Subcutaneous adipose tissue (tissue), 4 donors: Measurements from ENCODE around the gene SF3B3. TPM values are rescaled to one million over a fixed set of nuclear protein-coding genes. Genes with fewer than 3 reads are reported as not detected.

Experiments
- CTCF ChIP-seq: fragments of 450-650 bp; IDR thresholded peaks from one replicate; pipeline ENCODE4 v1.5.1; 2016; ENCODE audit warnings: low read depth, mild to moderate bottlenecking, control low read depth, antibody characterized with exemption, moderate library complexity
- total RNA-seq, 4 donors: library from RNA; depleted of rRNA; stranded (reverse); fragments of >200 nt; gene quantifications; one replicate each; pipeline ENCODE4 v1.1.0, GENCODE V29; 2016

Gene SF3B3
- total RNA-seq, 4 donors from 2014 or later = 75.6 to 143 (median 105) TPM

DNA sequence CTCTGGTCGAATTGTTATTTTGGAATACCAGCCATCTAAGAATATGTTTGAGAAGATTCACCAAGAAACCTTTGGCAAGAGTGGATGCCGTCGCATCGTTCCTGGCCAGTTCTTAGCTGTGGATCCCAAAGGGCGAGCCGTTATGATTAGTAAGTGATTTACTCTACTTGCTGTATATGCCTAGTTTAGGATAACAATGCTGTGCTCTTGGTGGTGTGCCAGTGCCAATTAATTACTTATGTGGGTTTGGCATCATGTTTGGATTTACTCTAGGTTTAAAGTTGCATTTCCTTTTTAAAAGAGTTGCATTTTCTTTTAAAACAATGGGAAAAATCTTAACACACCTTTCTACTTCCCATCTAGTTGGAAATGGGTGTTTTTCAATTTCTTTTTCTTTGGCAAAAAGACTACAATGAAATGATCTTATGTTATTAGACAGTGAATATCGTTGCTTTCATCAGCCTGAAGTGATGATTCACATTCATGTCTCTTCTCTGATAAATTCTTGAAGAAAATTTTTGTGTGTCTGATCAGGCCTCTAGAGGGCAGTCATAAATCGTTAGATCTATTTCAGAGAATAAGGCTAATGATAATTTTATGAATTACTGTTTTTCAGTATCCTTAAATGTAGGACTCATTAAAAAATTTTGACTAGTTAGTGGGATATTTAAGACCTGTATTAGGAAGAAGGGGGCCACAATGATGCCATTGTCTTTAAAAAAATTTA is 5.6 kb downstream of the SF3B3 start:
- TF ChIP-seq CTCF = no peak

DNA sequence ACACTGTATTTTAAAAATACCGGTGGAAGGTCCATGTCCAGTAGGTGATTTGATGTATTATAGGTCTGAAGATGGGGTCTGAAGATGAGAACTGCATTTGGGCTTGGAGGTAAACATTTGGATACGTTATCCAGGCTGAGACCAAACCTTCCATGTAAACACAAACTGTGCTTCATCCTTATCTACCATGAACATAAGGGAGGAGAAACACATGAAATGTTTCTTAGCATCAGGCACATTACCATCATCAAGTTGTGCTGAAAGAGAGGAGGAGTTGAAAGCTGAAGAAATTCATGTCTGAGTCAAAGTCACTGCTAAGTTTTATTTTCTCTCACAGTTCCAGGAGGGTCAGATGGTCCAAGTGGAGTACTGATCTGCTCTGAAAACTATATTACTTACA is 11.4 kb downstream of the SF3B3 start:
- TF ChIP-seq CTCF = no peak

GRCh38 chr16:70540994-70541393 is 17.4 kb downstream of the SF3B3 start:
- TF ChIP-seq CTCF = no peak

DNA sequence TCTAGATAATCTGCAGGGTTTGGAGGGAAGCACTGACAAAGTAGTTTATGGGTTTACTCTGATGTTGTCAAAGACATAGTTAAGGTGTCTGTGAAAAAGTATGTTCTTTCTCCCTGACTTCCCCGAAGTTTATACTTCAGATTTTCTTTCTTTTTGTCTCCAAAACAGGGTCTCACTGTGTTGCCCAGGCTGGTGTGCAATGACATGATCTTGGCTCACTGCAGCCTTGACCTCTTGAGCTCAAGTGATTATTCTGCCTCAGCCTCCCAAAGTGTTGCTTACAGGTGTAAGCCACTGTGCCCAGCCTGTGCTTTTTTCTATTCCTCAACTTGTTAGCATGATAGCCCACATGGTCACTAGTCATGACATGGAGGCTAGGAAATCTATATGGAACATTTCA is 20.9 kb downstream of the SF3B3 start:
- no peak for TF ChIP-seq CTCF

- TF ChIP-seq CTCF = no peak
These were observed 25.3 kb downstream of the SF3B3 start for GRCh38 chr16:70548936-70549335.

GRCh38 chr16:70550082-70550481 is 26.5 kb downstream of the SF3B3 start:
- no peak for TF ChIP-seq CTCF

- TF ChIP-seq CTCF = no peak
These were observed 28.2 kb downstream of the SF3B3 start for GRCh38 chr16:70551788-70552187.
